Central memory CD4-positive, alpha-beta T cell (primary cell): ENCODE data around the gene ADAM10.

Source experiments
- DNase-seq: peaks from one replicate; pipeline ENCODE4 v3.0.0; 2022

Gene ADAM10

GRCh38 chr15:58572521-58572920, 177.0 kb downstream of the ADAM10 start:
- no peak for DNase-seq

GRCh38 chr15:58571491-58571890, 178.0 kb downstream of the ADAM10 start:
- DNase-seq: no peak

- DNase-seq: no peak
Measured at GRCh38 chr15:58569455-58569854, 180.1 kb downstream of the ADAM10 start.

- no peak for DNase-seq
Measured at GRCh38 chr15:58568157-58568571, 181.3 kb downstream of the ADAM10 start.

GRCh38 chr15:58566029-58566428, 183.5 kb downstream of the ADAM10 start:
- DNase-seq: no peak

- DNase-seq: no peak
Measured at GRCh38 chr15:58565619-58566018, 183.9 kb downstream of the ADAM10 start.

GRCh38 chr15:58564981-58565380, 184.5 kb downstream of the ADAM10 start:
- DNase-seq: no peak

- DNase-seq: no peak
Measured at GRCh38 chr15:58562135-58562534, 187.4 kb downstream of the ADAM10 start.

GRCh38 chr15:58561321-58561720, 188.2 kb downstream of the ADAM10 start:
- DNase-seq: no peak

- DNase-seq: no peak
Measured at GRCh38 chr15:58559904-58560588, 189.5 kb downstream of the ADAM10 start.

- DNase-seq: no peak
Measured at GRCh38 chr15:58558777-58559176, 190.7 kb downstream of the ADAM10 start.

GRCh38 chr15:58556541-58556940, 193.0 kb downstream of the ADAM10 start:
- DNase-seq: no peak

- no peak for DNase-seq
Measured at GRCh38 chr15:58556028-58556361, 193.5 kb downstream of the ADAM10 start.

GRCh38 chr15:58555162-58556027, 194.1 kb downstream of the ADAM10 start:
- DNase-seq: no peak

- DNase-seq: no peak
Measured at GRCh38 chr15:58554758-58555157, 194.7 kb downstream of the ADAM10 start.

- DNase-seq: no peak
Measured at GRCh38 chr15:58553365-58553918, 196.1 kb downstream of the ADAM10 start.

GRCh38 chr15:58552505-58553364, 196.8 kb downstream of the ADAM10 start:
- no peak for DNase-seq

GRCh38 chr15:58551764-58552504, 197.6 kb downstream of the ADAM10 start:
- no peak for DNase-seq

- no peak for DNase-seq
Measured at GRCh38 chr15:58551084-58551763, 198.3 kb downstream of the ADAM10 start.

- DNase-seq: no peak
Measured at GRCh38 chr15:58549785-58550074, 199.8 kb downstream of the ADAM10 start.

GRCh38 chr15:58549013-58549784, 200.3 kb downstream of the ADAM10 start:
- no peak for DNase-seq
